Measurements from ENCODE around the gene NPIPA2.
"Not testable (repeated sequence)": the region's sequence is repeated elsewhere in the genome, so short reads cannot be mapped to it uniquely, and the experiment has no call there.

GRCh38 chr16:14703156-14704011, 38.9 kb upstream of the NPIPA2 start, which contains the start of gene NPIPA3:
- TF ChIP-seq CTCF (IDR thresholded peaks at IDR 0.05; ENCODE audit: low read depth, low read length, missing input control); GABPA (IDR thresholded peaks at IDR 0.05 in 1 of 2, conservative IDR thresholded peaks at IDR 0.05 in 1 of 2); FOXA1 (IDR thresholded peaks at IDR 0.05); NR2F2 (IDR thresholded peaks at IDR 0.05); REST (IDR thresholded peaks at IDR 0.05); MAX (IDR thresholded peaks at IDR 0.05); YY1 (IDR thresholded peaks at IDR 0.05); ATF3 (IDR thresholded peaks at IDR 0.05); RAD21 (IDR thresholded peaks at IDR 0.05); TAF1 (conservative IDR thresholded peaks at IDR 0.05); ZBTB33 (IDR thresholded peaks at IDR 0.05); EGR1 (IDR thresholded peaks at IDR 0.05; ENCODE audit: low read depth in 2 of 2); JUND (IDR thresholded peaks at IDR 0.05); HNF4G (IDR thresholded peaks at IDR 0.05): not testable (repeated sequence)

All from liver (tissue), 3 donors.